Measurements from ENCODE around the gene INPP1. TPM values are rescaled to one million over a fixed set of nuclear protein-coding genes. Genes with fewer than 3 reads are reported as not detected.

Gene INPP1
- total RNA-seq, 1 experiment from 2014 or later: 9.5 TPM

GRCh38 chr2:190362894-190363293, 19.5 kb downstream of the INPP1 start:
- ChIA-PET CTCF (no interaction called here), POLR2A (ENCODE audit: unreplicated experiment) (no interaction called here)
- no peaks in the 10 kb centered on the region for H3K27me3 ChIP-seq (ENCODE audit: insufficient read depth, low read depth)
- no peaks in the 10 kb centered on the region for H3K9me2 ChIP-seq (ENCODE audit: insufficient read depth)
- H3K79me2 ChIP-seq (ENCODE audit: low read depth): no peaks in the 10 kb centered on the region
- no peak overlapping the region for H3K4me3 ChIP-seq
- TF ChIP-seq EZH2 (IDR thresholded peaks at IDR 0.05; ENCODE audit: low read depth) (no peak), CTCF (conservative IDR thresholded peaks at IDR 0.05) (no peak)
- no peak overlapping the region for H3K27ac ChIP-seq
- no peaks in the 10 kb centered on the region for H3K4me1 ChIP-seq (replicated peaks; ENCODE audit: insufficient read depth)
- H3K4me2 ChIP-seq: no peak overlapping the region
- no peaks in the 10 kb centered on the region for H4K20me1 ChIP-seq (ENCODE audit: insufficient read depth)
- H3K36me3 ChIP-seq (ENCODE audit: low read depth): no peaks in the 10 kb centered on the region
- no peak for DNase-seq
- intact Hi-C loops (cut with micrococcal nuclease; ENCODE audit: unreplicated experiment): no loop called here
- H3F3A ChIP-seq (ENCODE audit: insufficient read depth, low read depth): no peaks in the 10 kb centered on the region
- no peak overlapping the region for H2AFZ ChIP-seq
- H3K9me3 ChIP-seq (ENCODE audit: insufficient read depth, low read depth): no peaks in the 10 kb centered on the region
- BruUV-seq (replicated peaks): no TSS peak

- H3K9me3 ChIP-seq (ENCODE audit: insufficient read depth, low read depth): no peaks in the 10 kb centered on the region
- no peaks in the 10 kb centered on the region for H3K4me1 ChIP-seq (replicated peaks; ENCODE audit: insufficient read depth)
- no peaks in the 10 kb centered on the region for H4K20me1 ChIP-seq (ENCODE audit: insufficient read depth)
- H3K4me2 ChIP-seq: no peak overlapping the region
- H3K27me3 ChIP-seq (ENCODE audit: insufficient read depth, low read depth): no peaks in the 10 kb centered on the region
- TF ChIP-seq EZH2 (IDR thresholded peaks at IDR 0.05; ENCODE audit: low read depth): no peak
- no peak for DNase-seq
- intact Hi-C loops (cut with micrococcal nuclease; ENCODE audit: unreplicated experiment): no loop called here
- H3K79me2 ChIP-seq (ENCODE audit: low read depth): no peaks in the 10 kb centered on the region
- BruUV-seq (replicated peaks): no TSS peak
- H3K9me2 ChIP-seq (ENCODE audit: insufficient read depth): no peaks in the 10 kb centered on the region
- H2AFZ ChIP-seq: no peak overlapping the region
- no peak overlapping the region for H3K4me3 ChIP-seq
- no peaks in the 10 kb centered on the region for H3K36me3 ChIP-seq (ENCODE audit: low read depth)
- H3K27ac ChIP-seq: no peak overlapping the region
- POLR2A ChIA-PET (ENCODE audit: unreplicated experiment): no interaction called here
- H3F3A ChIP-seq (ENCODE audit: insufficient read depth, low read depth): no peaks in the 10 kb centered on the region
- CTCF ChIA-PET: no interaction called here
Observed at GRCh38 chr2:190365499-190366204, 22.3 kb downstream of the INPP1 start.

- Histone ChIP-seq H3K4me3 (no peak overlapping the region), H3K9me3 (ENCODE audit: insufficient read depth, low read depth) (no peaks in the 10 kb centered on the region), H3K4me2 (no peak overlapping the region), H3K4me1 (replicated peaks; ENCODE audit: insufficient read depth) (no peaks in the 10 kb centered on the region), H3K79me2 (ENCODE audit: low read depth) (no peaks in the 10 kb centered on the region), H3K27me3 (ENCODE audit: insufficient read depth, low read depth) (no peaks in the 10 kb centered on the region), H3K36me3 (ENCODE audit: low read depth) (no peaks in the 10 kb centered on the region), H4K20me1 (ENCODE audit: insufficient read depth) (no peaks in the 10 kb centered on the region), H2AFZ (no peak overlapping the region), H3K27ac (no peak overlapping the region), H3F3A (ENCODE audit: insufficient read depth, low read depth) (no peaks in the 10 kb centered on the region), H3K9me2 (ENCODE audit: insufficient read depth) (no peaks in the 10 kb centered on the region)
- intact Hi-C loops (cut with micrococcal nuclease; ENCODE audit: unreplicated experiment): no loop called here
- no peak for DNase-seq
- BruUV-seq (replicated peaks): no TSS peak
- POLR2A ChIA-PET (ENCODE audit: unreplicated experiment): no interaction called here
- CTCF ChIA-PET: no interaction called here
- TF ChIP-seq CTCF (conservative IDR thresholded peaks at IDR 0.05) (no peak), EZH2 (IDR thresholded peaks at IDR 0.05; ENCODE audit: low read depth) (no peak)
Observed at GRCh38 chr2:190366248-190366753, 22.9 kb downstream of the INPP1 start.

GRCh38 chr2:190367091-190367490, 23.7 kb downstream of the INPP1 start:
- H3K36me3 ChIP-seq (ENCODE audit: low read depth): no peaks in the 10 kb centered on the region
- POLR2A ChIA-PET (ENCODE audit: unreplicated experiment): no interaction called here
- no peak overlapping the region for H3K4me3 ChIP-seq
- H3K27me3 ChIP-seq (ENCODE audit: insufficient read depth, low read depth): no peaks in the 10 kb centered on the region
- no peaks in the 10 kb centered on the region for H4K20me1 ChIP-seq (ENCODE audit: insufficient read depth)
- TF ChIP-seq CTCF (conservative IDR thresholded peaks at IDR 0.05) (no peak), EZH2 (IDR thresholded peaks at IDR 0.05; ENCODE audit: low read depth) (no peak)
- no peaks in the 10 kb centered on the region for H3K4me1 ChIP-seq (replicated peaks; ENCODE audit: insufficient read depth)
- H2AFZ ChIP-seq: no peak overlapping the region
- CTCF ChIA-PET: no interaction called here
- intact Hi-C loops (cut with micrococcal nuclease; ENCODE audit: unreplicated experiment): no loop called here
- no peak overlapping the region for H3K4me2 ChIP-seq
- DNase-seq: no peak
- no peaks in the 10 kb centered on the region for H3K9me3 ChIP-seq (ENCODE audit: insufficient read depth, low read depth)
- no peaks in the 10 kb centered on the region for H3K79me2 ChIP-seq (ENCODE audit: low read depth)
- H3K9me2 ChIP-seq (ENCODE audit: insufficient read depth): no peaks in the 10 kb centered on the region
- BruUV-seq (replicated peaks): no TSS peak
- no peaks in the 10 kb centered on the region for H3F3A ChIP-seq (ENCODE audit: insufficient read depth, low read depth)
- no peak overlapping the region for H3K27ac ChIP-seq
